Small intestine (tissue), 7 donors: ENCODE measurements around the gene CFAP410. TPM values are rescaled to one million over a fixed set of nuclear protein-coding genes. Genes with fewer than 3 reads are reported as not detected.
"Not testable (repeated sequence)": the region's sequence is repeated elsewhere in the genome, so short reads cannot be mapped to it uniquely, and the experiment has no call there.

ENCODE experiments used
- DNase-seq, 2 donors: peaks; one replicate each; pipeline versions ENCODE4 v3.0.0 to v3.0.0-alpha.2; 2013
- FAIRE-seq: peaks from 2 replicates; lab custom pipeline; 2012; peaks lifted over from hg19 to GRCh38; lab: Jason Lieb, UNC
- H3K27ac ChIP-seq, 3 donors: one replicate each; pipeline ENCODE4 v1.5.1; 2013; ENCODE audit warnings: low read length in 2 of 3, mild to moderate bottlenecking in 2 of 3, control low read depth in 1 of 3, inconsistent platforms in 1 of 3, low read depth in 1 of 3, moderate library complexity in 1 of 3
- H3K27me3 ChIP-seq, 3 donors: one replicate each; pipeline ENCODE4 v1.6.1; 2013; ENCODE audit warnings: low read length in 3 of 3, inconsistent platforms in 1 of 3; ENCODE audit not compliant: control insufficient read depth in 3 of 3, insufficient read depth in 3 of 3
- H3K36me3 ChIP-seq, 3 donors: one replicate each; pipeline ENCODE4 v1.6.1; 2013; ENCODE audit warnings: low read length in 3 of 3, inconsistent platforms in 1 of 3, low read depth in 1 of 3, mild to moderate bottlenecking in 1 of 3, moderate library complexity in 1 of 3; ENCODE audit not compliant: control insufficient read depth in 3 of 3, insufficient read depth in 2 of 3
- H3K4me1 ChIP-seq, 3 donors: one replicate each; pipeline ENCODE4 v1.6.1; 2013; ENCODE audit warnings: low read length in 2 of 3, inconsistent platforms in 1 of 3, low read depth in 1 of 3, mild to moderate bottlenecking in 1 of 3, moderate library complexity in 1 of 3; ENCODE audit not compliant: control insufficient read depth in 3 of 3, insufficient read depth in 2 of 3
- H3K4me3 ChIP-seq, 3 donors: one replicate each; pipeline ENCODE4 v1.5.1; 2013; ENCODE audit warnings: low read length in 3 of 3, control low read depth in 1 of 3, inconsistent platforms in 1 of 3, low read depth in 1 of 3, mild to moderate bottlenecking in 1 of 3, moderate library complexity in 1 of 3
- H3K9me3 ChIP-seq, 2 donors: one replicate each; pipeline ENCODE4 v1.6.1; 2013; ENCODE audit warnings: low read depth in 1 of 2, low read length in 1 of 2; ENCODE audit not compliant: control insufficient read depth in 2 of 2, insufficient read depth in 1 of 2
- WGBS, 3 donors: extraction: QIAGEN DNeasy Blood & Tissue Kit; methylation state at CpG; one replicate each; pipeline ENCODE4 v1.1.7; 2013; 5-methylcytosine and 5-hydroxymethylcytosine counted together
- polyA plus RNA-seq, 4 donors: library from polyadenylated mRNA; stranded (reverse) in 3 of 4; unstranded in 1 of 4; fragments of 200-250 nt in 3 of 4; fragments of 120-200 nt in 1 of 4; gene quantifications; one replicate each; pipeline versions ENCODE4 v1.2.1 to v1.2.3, GENCODE V29; 2013
- donor health status: healthy with polysubstance abuse.
- donor health status: control.
- donor health status: control.
- donor health status: Bipolar disorder and iron deficiency.
- donor health status: healthy.

Gene CFAP410
- polyA plus RNA-seq, 4 donors: 17.9 to 35.9 (median 32.3) TPM

GRCh38 chr21:44365251-44365966 lies 26.2 kb upstream of the CFAP410 start:
- FAIRE-seq (no peak), DNase-seq (no peak)
- Histone ChIP-seq H3K36me3 (no peaks in the 10 kb centered on the region), H3K4me1 (no peaks in the 10 kb centered on the region), H3K4me3 (no peak overlapping the region), H3K27me3 (peaks cover 0 to 8% (median 0%) of the 10 kb centered on the region in 3 donors), H3K27ac (no peak overlapping the region), H3K9me3 (peaks cover 0 to 11% of the 10 kb centered on the region in 2 donors)
- 82 to 90% (median 83%) methylated on average over 15 to 18 of the region's 18 CpGs for WGBS, 3 donors

- Histone ChIP-seq H3K27me3 (peaks cover 0 to 4% (median 0%) of the 10 kb centered on the region in 3 donors), H3K27ac (no peak overlapping the region), H3K4me3 (no peak overlapping the region), H3K4me1 (no peaks in the 10 kb centered on the region), H3K36me3 (no peaks in the 10 kb centered on the region), H3K9me3 (peaks cover 0 to 11% of the 10 kb centered on the region in 2 donors)
- 78 to 85% (median 80%) methylated on average over 22 of the region's 22 CpGs for WGBS, 3 donors
- DNase-seq: no peak
- no peak for FAIRE-seq
These were observed 25.2 kb upstream of the CFAP410 start for GRCh38 chr21:44364151-44365053.

DNA sequence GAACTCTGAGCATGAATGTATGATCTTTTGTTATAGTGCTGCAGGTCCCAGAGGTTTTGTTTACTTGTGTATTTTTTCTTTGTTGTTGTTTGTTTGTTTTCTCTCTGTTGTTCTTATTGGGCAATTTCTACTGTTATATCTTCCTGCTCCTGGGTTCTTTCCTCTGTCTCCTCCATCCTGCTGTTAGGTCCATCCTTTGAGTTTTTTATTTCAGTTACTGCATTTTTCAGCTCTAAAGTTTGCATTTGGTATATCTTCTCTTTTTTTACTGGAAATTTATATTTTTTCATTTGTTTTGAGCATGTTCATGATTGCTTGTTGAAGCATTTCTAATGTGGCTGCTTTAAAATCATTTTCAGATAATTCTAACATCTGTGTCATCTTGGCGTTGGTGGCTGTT lies 24.1 kb upstream of the CFAP410 start:
- H3K9me3 ChIP-seq: peaks cover 0 to 11% of the 10 kb centered on the region in 2 donors
- H3K27ac ChIP-seq: no peak overlapping the region
- H3K4me3 ChIP-seq: no peak overlapping the region
- H3K27me3 ChIP-seq: no peaks in the 10 kb centered on the region
- no peaks in the 10 kb centered on the region for H3K36me3 ChIP-seq
- WGBS, 3 donors: 84 to 93% (median 84%) methylated on average over 1 of the region's 1 CpG
- FAIRE-seq: no peak
- no peak for DNase-seq
- no peaks in the 10 kb centered on the region for H3K4me1 ChIP-seq

- WGBS, 3 donors: 89 to 92% (median 90%) methylated on average over 5 of the region's 5 CpGs
- DNase-seq, H3K27ac ChIP-seq, FAIRE-seq, H3K36me3 ChIP-seq, H3K27me3 ChIP-seq, H3K4me1 ChIP-seq, H3K4me3 ChIP-seq: not testable (repeated sequence)
- peaks cover 0 to 11% of the 10 kb centered on the region in 2 donors for H3K9me3 ChIP-seq
These were observed 22.7 kb upstream of the CFAP410 start for GRCh38 chr21:44361903-44362302.

GRCh38 chr21:44360159-44360558 lies 21.0 kb upstream of the CFAP410 start:
- Histone ChIP-seq H3K4me3 (no peak overlapping the region), H3K27me3 (no peaks in the 10 kb centered on the region), H3K36me3 (no peaks in the 10 kb centered on the region), H3K9me3 (peaks cover 0 to 11% of the 10 kb centered on the region in 2 donors), H3K27ac (no peak overlapping the region), H3K4me1 (no peaks in the 10 kb centered on the region)
- 50 to 56% (median 55%) methylated on average over 8 of the region's 8 CpGs for WGBS, 3 donors
- DNase-seq: no peak
- no peak for FAIRE-seq

DNA sequence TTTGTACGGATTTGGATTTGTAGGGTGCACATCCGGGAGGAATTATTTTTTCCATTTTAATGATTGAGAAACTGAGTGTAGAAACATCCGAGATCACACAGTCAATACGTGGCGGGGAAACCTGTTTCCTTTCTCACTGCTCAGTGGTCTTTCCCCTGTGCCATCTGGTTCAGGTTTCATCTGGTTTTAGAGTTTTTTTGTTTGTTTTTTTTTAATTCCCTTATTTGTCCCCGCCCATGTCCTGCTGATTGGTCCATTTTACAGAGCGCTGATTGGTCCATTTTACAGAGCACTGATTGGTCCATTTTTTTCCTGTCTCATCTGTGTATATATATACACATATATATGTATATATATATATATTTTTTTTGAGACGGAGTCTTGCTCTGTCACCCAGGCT lies 20.2 kb upstream of the CFAP410 start:
- DNase-seq (no peak), FAIRE-seq (no peak)
- Histone ChIP-seq H3K4me1 (no peaks in the 10 kb centered on the region), H3K27me3 (no peaks in the 10 kb centered on the region), H3K4me3 (no peak overlapping the region), H3K36me3 (no peaks in the 10 kb centered on the region), H3K27ac (no peak overlapping the region), H3K9me3 (peaks cover 0 to 11% of the 10 kb centered on the region in 2 donors)
- WGBS, 3 donors: 81 to 89% (median 88%) methylated on average over 8 of the region's 8 CpGs

DNA sequence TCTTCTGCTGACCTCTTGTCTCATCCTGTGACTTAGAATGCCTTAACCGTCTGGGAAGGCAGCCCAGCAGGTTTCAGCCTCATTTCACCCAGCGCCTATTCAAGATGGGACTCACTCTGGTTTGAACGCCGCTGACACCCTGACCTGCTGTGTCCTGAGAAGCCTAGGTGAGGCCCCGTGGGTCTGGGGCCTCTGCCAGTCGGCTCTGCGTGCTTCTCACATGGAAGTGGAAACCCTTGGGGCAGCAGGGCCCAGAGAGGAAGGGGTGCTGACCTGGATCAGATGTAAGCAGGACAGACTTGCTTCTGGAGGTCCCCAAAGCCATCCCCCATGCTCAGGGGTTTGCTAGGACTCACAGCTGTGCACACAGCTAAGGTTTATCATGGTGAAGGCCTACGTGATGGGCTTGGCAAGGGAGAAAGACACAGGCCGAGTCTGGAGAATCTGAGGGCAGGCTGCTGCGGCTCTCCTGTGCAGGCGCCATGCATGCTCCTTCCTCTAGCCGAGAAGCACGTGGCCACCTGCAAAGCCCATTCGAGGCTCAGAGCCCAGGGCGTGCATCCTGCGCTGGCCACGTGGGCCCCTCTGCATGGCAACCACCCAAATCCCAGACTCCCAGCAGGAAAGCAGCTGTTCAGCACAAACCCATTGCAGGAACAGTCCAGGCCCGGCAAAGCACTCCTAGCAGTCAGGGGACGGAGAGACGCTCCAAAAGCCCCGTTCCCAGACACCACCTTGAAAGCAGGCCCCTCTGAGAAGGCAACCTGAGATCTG lies 18.1 kb upstream of the CFAP410 start:
- Histone ChIP-seq H3K4me1 (no peaks in the 10 kb centered on the region), H3K36me3 (no peaks in the 10 kb centered on the region), H3K27me3 (no peaks in the 10 kb centered on the region), H3K9me3 (no peaks in the 10 kb centered on the region), H3K27ac (no peak overlapping the region), H3K4me3 (no peak overlapping the region)
- DNase-seq: no peak
- no peak for FAIRE-seq
- WGBS, 3 donors: 85 to 88% (median 87%) methylated on average over 21 of the region's 21 CpGs

GRCh38 chr21:44356636-44357035 lies 17.4 kb upstream of the CFAP410 start:
- no peaks in the 10 kb centered on the region for H3K4me1 ChIP-seq
- no peaks in the 10 kb centered on the region for H3K9me3 ChIP-seq
- H3K4me3 ChIP-seq: no peak overlapping the region
- H3K27me3 ChIP-seq: peaks cover 0 to 5% (median 0%) of the 10 kb centered on the region in 3 donors
- 79 to 84% (median 83%) methylated on average over 6 of the region's 6 CpGs for WGBS, 3 donors
- FAIRE-seq: no peak
- no peak overlapping the region for H3K27ac ChIP-seq
- no peak for DNase-seq
- no peaks in the 10 kb centered on the region for H3K36me3 ChIP-seq
